ENCODE measurements around the gene FOXP2. TPM values are rescaled to one million over a fixed set of nuclear protein-coding genes. Genes with fewer than 3 reads are reported as not detected.

The FOXP2 gene
- total and polyA plus RNA-seq, 10 of the 15 experiments (the other 5 are each of a cell fraction or from before 2014, with no cell fraction given) = 0.99 to 2.5 (median 1.8) TPM

GRCh38 chr7:114710499-114710898, 295.9 kb downstream of the FOXP2 start:
- BruUV-seq (replicated peaks) = no TSS peak
- SMC1A ChIA-PET (ENCODE audit: uncharacterized antibody, unreplicated experiment) = interaction anchor here (1.0 to 1.5 kb wide), 3 partner anchors 11 to 57 kb away, joined by 3 to 5 read pairs (median 4); no protein-coding TSS in a partner anchor
- no peaks in the 10 kb centered on the region for H3K9me3 ChIP-seq (replicated peaks; ENCODE audit: control insufficient read depth, insufficient read depth, low read length)
- no peaks in the 10 kb centered on the region for H4K20me1 ChIP-seq (ENCODE audit: control insufficient read depth, insufficient read depth)
- in situ Hi-C loops (cut with MboI) (no loop called here), intact Hi-C loops (cut with micrococcal nuclease; ENCODE audit: unreplicated experiment) (no loop called here)
- no peak overlapping the region for H3K9ac ChIP-seq (ENCODE audit: control insufficient read depth, insufficient read depth, low read length)
- H3K4me3 ChIP-seq = no peak overlapping the region
- no peaks in the 10 kb centered on the region for H3K36me3 ChIP-seq (ENCODE audit: control insufficient read depth in 2 of 2, insufficient read depth in 2 of 2, low read length in 1 of 2)
- no peaks in the 10 kb centered on the region for H3K79me2 ChIP-seq (ENCODE audit: control insufficient read depth, insufficient read depth, low read length)
- CTCF ChIA-PET = interaction anchor here (0.9 to 1.6 kb wide), 2 partner anchors 24 to 99 kb away, joined by 3 to 4 read pairs; no protein-coding TSS in a partner anchor
- no peak for ATAC-seq
- no peaks in the 10 kb centered on the region for H3K27me3 ChIP-seq (replicated peaks in 1 of 2; ENCODE audit: control insufficient read depth in 2 of 2, insufficient read depth in 2 of 2, low read length in 1 of 2)
- H3K27ac ChIP-seq (ENCODE audit: control insufficient read depth, insufficient read depth) = no peak overlapping the region
- WGBS (ENCODE audit: insufficient coverage, insufficient replicate concordance, low lambda C conversion rate, missing lambda C conversion rate) = 1% methylated on average over 5 of the region's 5 CpGs
- POLR2A ChIA-PET = interaction anchor here (0.6 kb wide), 1 partner anchor 19 kb away, joined by 8 read pairs; no protein-coding TSS in a partner anchor
- TF ChIP-seq NFIC (IDR thresholded peaks at IDR 0.05; ENCODE audit: low read depth, low read length) (no peak), NR2C1 (IDR thresholded peaks at IDR 0.05) (no peak)
- DNase-seq (ENCODE audit: low read depth, low spot score) = no peak
- no peak for FAIRE-seq
- no peaks in the 10 kb centered on the region for H3K4me1 ChIP-seq (ENCODE audit: control insufficient read depth, insufficient read depth, low read length)
- H2AFZ ChIP-seq (ENCODE audit: control insufficient read depth, low read depth, low read length) = no peak overlapping the region
- no peak overlapping the region for H3K4me2 ChIP-seq (ENCODE audit: control insufficient read depth, insufficient read depth)
- RAD21 ChIA-PET (ENCODE audit: unreplicated experiment) = interaction anchor here (0.7 kb wide), 1 partner anchor 64 kb away, joined by 3 read pairs; no protein-coding TSS in a partner anchor

- H2AFZ ChIP-seq (ENCODE audit: control insufficient read depth, low read depth, low read length) = no peak overlapping the region
- ATAC-seq = no peak
- no peak for FAIRE-seq
- in situ Hi-C loops (cut with MboI) = no loop called here
- no peak overlapping the region for H3K27ac ChIP-seq (ENCODE audit: control insufficient read depth, insufficient read depth)
- intact Hi-C loops (cut with micrococcal nuclease; ENCODE audit: unreplicated experiment) = no loop called here
- ChIA-PET CTCF (interaction anchor here (1.3 kb wide), 1 partner anchor 48 kb away, joined by 4 read pairs; no protein-coding TSS in a partner anchor), SMC1A (ENCODE audit: uncharacterized antibody, unreplicated experiment) (interaction anchor here (0.9 to 1.5 kb wide), 7 partner anchors 10 to 143 kb away, joined by 3 to 6 read pairs (median 4); no protein-coding TSS in a partner anchor), RAD21 (ENCODE audit: unreplicated experiment) (interaction anchor here (0.7 kb wide), 1 partner anchor 63 kb away, joined by 3 read pairs; no protein-coding TSS in a partner anchor), POLR2A (interaction anchor here (0.6 to 0.7 kb wide), 3 partner anchors 20 to 235 kb away, joined by 3 to 8 read pairs (median 4); no protein-coding TSS in a partner anchor)
- no TSS peak for BruUV-seq (replicated peaks)
- H3K4me3 ChIP-seq = no peak overlapping the region
- no peaks in the 10 kb centered on the region for H3K4me1 ChIP-seq (ENCODE audit: control insufficient read depth, insufficient read depth, low read length)
- no peaks in the 10 kb centered on the region for H3K79me2 ChIP-seq (ENCODE audit: control insufficient read depth, insufficient read depth, low read length)
- WGBS (ENCODE audit: insufficient coverage, insufficient replicate concordance, low lambda C conversion rate, missing lambda C conversion rate) = 48% methylated on average over 4 of the region's 4 CpGs
- no peaks in the 10 kb centered on the region for H4K20me1 ChIP-seq (ENCODE audit: control insufficient read depth, insufficient read depth)
- H3K4me2 ChIP-seq (ENCODE audit: control insufficient read depth, insufficient read depth) = no peak overlapping the region
- H3K9ac ChIP-seq (ENCODE audit: control insufficient read depth, insufficient read depth, low read length) = no peak overlapping the region
- H3K36me3 ChIP-seq (ENCODE audit: control insufficient read depth in 2 of 2, insufficient read depth in 2 of 2, low read length in 1 of 2) = no peaks in the 10 kb centered on the region
- no peaks in the 10 kb centered on the region for H3K9me3 ChIP-seq (replicated peaks; ENCODE audit: control insufficient read depth, insufficient read depth, low read length)
- DNase-seq (ENCODE audit: low read depth, low spot score) = no peak
- H3K27me3 ChIP-seq (replicated peaks in 1 of 2; ENCODE audit: control insufficient read depth in 2 of 2, insufficient read depth in 2 of 2, low read length in 1 of 2) = no peaks in the 10 kb centered on the region
- TF ChIP-seq ZSCAN29 (IDR thresholded peaks at IDR 0.05) (no peak), ZBED1 (IDR thresholded peaks at IDR 0.05; ENCODE audit: borderline replicate concordance) (no peak), SMAD5 (IDR thresholded peaks at IDR 0.05; ENCODE audit: low read depth) (no peak), ZNF217 (IDR thresholded peaks at IDR 0.05) (no peak)
Observed at GRCh38 chr7:114711241-114711640, 296.6 kb downstream of the FOXP2 start.

All from GM12878 (cell line).